Hepatocyte (in vitro differentiated cells): Measurements from ENCODE around the gene FRAS1.

Source experiments
- CTCF ChIP-seq: fragments of 200-600 bp; sonication (generic); IDR thresholded peaks from 2 replicates; pipeline ENCODE4 v1.5.1; 2016; ENCODE audit warnings: antibody characterized with exemption, mild to moderate bottlenecking; ENCODE audit not compliant: poor library complexity
- EZH2 ChIP-seq: fragments of 200-600 bp; sonication (generic); IDR thresholded peaks from 2 replicates; pipeline ENCODE4 v1.6.1; 2016; ENCODE audit warnings: antibody characterized with exemption, mild to moderate bottlenecking, borderline replicate concordance
- EZH2phosphoT487 ChIP-seq: fragments of 200-600 bp; sonication (generic); IDR thresholded peaks from one replicate; pipeline ENCODE4 v1.6.1; 2018; ENCODE audit warnings: antibody characterized with exemption, mild to moderate bottlenecking, low read depth, moderate library complexity; ENCODE audit not compliant: unreplicated experiment, severe bottlenecking

- TF ChIP-seq CTCF (no peak), EZH2 (no peak), EZH2phosphoT487 (no peak)
Measured at GRCh38 chr4:78343682-78344081, 286.6 kb downstream of the FRAS1 start.
